ENCODE measurements around the gene RC3H2. TPM values are rescaled to one million over a fixed set of nuclear protein-coding genes. Genes with fewer than 3 reads are reported as not detected.

RC3H2 gene
- 16.8 to 23.2 TPM (median 22.0 TPM) in 5 replicates for total RNA-seq (2022; extraction: Qiagen RNA extraction; ENCODE audit: low read depth)

GRCh38 chr9:122904823-122905710 is at the start of gene RC3H2:
RC3H2 (minus strand) TSS chr9:122905359; CDS start chr9:122897509, 7,850 bp downstream.

GRCh38 chr9:122940749-122941581 is 35.8 kb upstream of the RC3H2 start, which contains the start of gene RABGAP1:
RABGAP1 (plus strand) TSS chr9:122941020; CDS start chr9:122957060, 16,040 bp downstream.

GRCh38 chr9:122931226-122932121 is 26.3 kb upstream of the RC3H2 start, which contains the start of gene ZBTB26:
ZBTB26 (minus strand) TSS chr9:122931512; CDS start chr9:122919934, 11,578 bp downstream.

GRCh38 chr9:122912964-122913673 is 8.0 kb upstream of the RC3H2 start, which contains the start of gene ZBTB6:
ZBTB6 (minus strand) TSS chr9:122913323; CDS start chr9:122912072, 1,251 bp downstream.

GRCh38 chr9:122800066-122801060 is 104.8 kb downstream of the RC3H2 start, which contains the start of gene OR1K1:
OR1K1 (plus strand) TSS chr9:122800123; CDS start chr9:122800123, 0 bp downstream.

Other genes with a start within 250 kb of the RC3H2 start
- gene OR1B1, start 247.7 kb downstream of the RC3H2 start, total RNA-seq (2022; extraction: Qiagen RNA extraction; ENCODE audit: low read depth) = not detected in 5 replicates
- not detected in 5 replicates for gene OR1L1, start 243.6 kb downstream of the RC3H2 start, total RNA-seq (2022; extraction: Qiagen RNA extraction; ENCODE audit: low read depth)
- not detected in 5 replicates for gene OR1L3, start 230.2 kb downstream of the RC3H2 start, total RNA-seq (2022; extraction: Qiagen RNA extraction; ENCODE audit: low read depth)
- not detected in 5 replicates for gene OR1L4, start 181.4 kb downstream of the RC3H2 start, total RNA-seq (2022; extraction: Qiagen RNA extraction; ENCODE audit: low read depth)
- not detected in 5 replicates for gene OR1L6, start 163.1 kb downstream of the RC3H2 start, total RNA-seq (2022; extraction: Qiagen RNA extraction; ENCODE audit: low read depth)
- gene OR5C1, start 116.4 kb downstream of the RC3H2 start, total RNA-seq (2022; extraction: Qiagen RNA extraction; ENCODE audit: low read depth) = not detected in 5 replicates
- gene OR1K1, start 105.2 kb downstream of the RC3H2 start, total RNA-seq (2022; extraction: Qiagen RNA extraction; ENCODE audit: low read depth) = not detected in 5 replicates
- gene PDCL, start 76.8 kb downstream of the RC3H2 start, total RNA-seq (2022; extraction: Qiagen RNA extraction; ENCODE audit: low read depth) = 16.0 to 18.5 TPM (median 17.7 TPM) in 5 replicates
- gene ZBTB6, start 8.0 kb upstream of the RC3H2 start, total RNA-seq (2022; extraction: Qiagen RNA extraction; ENCODE audit: low read depth) = 1.8 to 5.8 TPM (median 5.6 TPM) in 5 replicates
- gene ZBTB26, start 26.2 kb upstream of the RC3H2 start, total RNA-seq (2022; extraction: Qiagen RNA extraction; ENCODE audit: low read depth) = 1.1 to 2.0 TPM (median 1.9 TPM) in 5 replicates
- 10.1 to 15.4 TPM (median 13.4 TPM) in 5 replicates for gene RABGAP1, start 35.7 kb upstream of the RC3H2 start, total RNA-seq (2022; extraction: Qiagen RNA extraction; ENCODE audit: low read depth)
- not detected in 5 replicates for gene GPR21, start 128.3 kb upstream of the RC3H2 start, total RNA-seq (2022; extraction: Qiagen RNA extraction; ENCODE audit: low read depth)